Measurements from ENCODE around the gene SWAP70. TPM values are rescaled to one million over a fixed set of nuclear protein-coding genes. Genes with fewer than 3 reads are reported as not detected.

The SWAP70 gene
- total and polyA plus RNA-seq, 2 of the 8 experiments (the other 6 are each of a cell fraction or from before 2014, with no cell fraction given): 14.8 to 37.5 TPM

DNA sequence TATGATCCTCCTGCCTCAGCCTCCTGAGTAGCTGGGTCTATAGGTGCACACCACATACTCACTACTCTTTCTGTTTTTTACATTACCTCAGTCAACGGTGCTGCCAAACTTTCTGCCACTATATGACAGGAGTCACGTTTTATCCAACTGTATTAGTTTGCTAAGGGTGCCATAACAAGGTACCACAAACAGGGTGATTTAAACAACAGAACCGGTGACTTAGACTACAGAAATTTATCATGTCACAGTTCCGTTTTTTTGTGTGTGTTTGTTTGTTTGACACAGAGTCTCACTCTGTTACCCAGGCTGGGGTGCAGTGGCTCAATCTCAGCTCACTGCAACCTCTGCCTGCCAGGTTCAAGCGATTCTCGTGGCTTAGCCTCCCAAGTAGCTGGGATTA lies 6.3 kb upstream of the SWAP70 start:
- Histone ChIP-seq H3K9ac (replicated peaks in 1 of 4; ENCODE audit: extremely low read depth in 1 of 4, low read depth in 3 of 4, low read length in 3 of 4) (no peak overlapping the region), H3K4me3 (ENCODE audit: extremely low read depth in 1 of 4, insufficient read depth in 2 of 4, low read depth in 3 of 4, low read length in 4 of 4) (no peak overlapping the region), H4K20me1 (replicated peaks in 1 of 2; ENCODE audit: control insufficient read depth in 1 of 2, insufficient read depth in 2 of 2, low read length in 2 of 2) (no peaks in the 10 kb centered on the region), H2AK5ac (ENCODE audit: low read depth, low read length) (no peak overlapping the region), H2BK120ac (replicated peaks; ENCODE audit: low read depth, low read length) (no peak overlapping the region), H3K79me2 (ENCODE audit: control insufficient read depth in 1 of 2, insufficient read depth in 2 of 2, low read length in 2 of 2) (no peaks in the 10 kb centered on the region), H3K9me3 (ENCODE audit: insufficient read depth in 2 of 2, low read depth in 1 of 2, low read length in 1 of 2) (no peaks in the 10 kb centered on the region), H2BK20ac (ENCODE audit: low read length) (no peak overlapping the region), H3K14ac (ENCODE audit: insufficient read length) (no peak overlapping the region), H4K8ac (ENCODE audit: extremely low read depth, insufficient read depth, low read length) (no peak overlapping the region), H2AFZ (ENCODE audit: low read length) (no peak overlapping the region), H3K27ac (ENCODE audit: low read depth, low read length) (no peak overlapping the region), H3K56ac (replicated peaks; ENCODE audit: insufficient read length, low read depth, low read length) (no peak overlapping the region), H3K27me3 (replicated peaks in 1 of 4; ENCODE audit: control insufficient read depth in 3 of 4, extremely low read depth in 1 of 4, insufficient read depth in 3 of 4, low read length in 3 of 4) (no peaks in the 10 kb centered on the region), H3K4ac (replicated peaks; ENCODE audit: insufficient read length, low read depth, low read length) (no peak overlapping the region), H4K5ac (ENCODE audit: insufficient read length, low read depth, low read length) (no peak overlapping the region), H3K23me2 (ENCODE audit: low read depth, low read length) (no peaks in the 10 kb centered on the region), H3K18ac (ENCODE audit: extremely low read depth, low read length) (no peak overlapping the region), H3K4me2 (ENCODE audit: insufficient read depth in 1 of 2, low read depth in 2 of 2, low read length in 2 of 2) (no peak overlapping the region), H3K4me1 (replicated peaks in 1 of 4; ENCODE audit: control insufficient read depth in 3 of 4, insufficient read depth in 4 of 4, low read length in 3 of 4) (no peaks in the 10 kb centered on the region), H2BK12ac (ENCODE audit: low read depth, low read length) (no peak overlapping the region), H2BK15ac (ENCODE audit: low read length) (no peak overlapping the region), H2BK5ac (ENCODE audit: low read depth, low read length) (no peak overlapping the region), H3K23ac (ENCODE audit: insufficient read length) (no peak overlapping the region), H4K91ac (replicated peaks; ENCODE audit: insufficient read length, low read length) (no peak overlapping the region), H3K79me1 (ENCODE audit: low read depth, low read length) (no peaks in the 10 kb centered on the region), H3K36me3 (ENCODE audit: control insufficient read depth in 2 of 4, insufficient read depth in 4 of 4, low read length in 3 of 4) (no peaks in the 10 kb centered on the region)
- no peak for DNase-seq (ENCODE audit: low read depth in 1 of 2, low spot score in 2 of 2)
- POLR2A ChIA-PET (ENCODE audit: partially characterized antibody): interaction anchor here (0.6 kb wide), 1 partner anchor 67 kb away, joined by 5 read pairs; no protein-coding TSS in a partner anchor
- no peak for TF ChIP-seq BCL11A (IDR thresholded peaks at IDR 0.05; ENCODE audit: low read depth in 2 of 2, low read length in 2 of 2)
- no peak for TF ChIP-seq SRF (IDR thresholded peaks at IDR 0.05; ENCODE audit: low read depth, low read length)
- no peak for TF ChIP-seq KDM4A (IDR thresholded peaks at IDR 0.05; ENCODE audit: low read depth, low read length, severe bottlenecking)
- no peak for TF ChIP-seq GTF2F1 (IDR thresholded peaks at IDR 0.05; ENCODE audit: borderline replicate concordance, low read depth, low read length)
- TF ChIP-seq, protein P1, sequence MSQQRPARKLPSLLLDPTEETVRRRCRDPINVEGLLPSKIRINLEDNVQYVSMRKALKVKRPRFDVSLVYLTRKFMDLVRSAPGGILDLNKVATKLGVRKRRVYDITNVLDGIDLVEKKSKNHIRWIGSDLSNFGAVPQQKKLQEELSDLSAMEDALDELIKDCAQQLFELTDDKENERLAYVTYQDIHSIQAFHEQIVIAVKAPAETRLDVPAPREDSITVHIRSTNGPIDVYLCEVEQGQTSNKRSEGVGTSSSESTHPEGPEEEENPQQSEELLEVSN (IDR thresholded peaks at IDR 0.05): no peak
- TF ChIP-seq RNF2 (IDR thresholded peaks at IDR 0.05; ENCODE audit: borderline replicate concordance, low read depth, low read length, missing control alignments, poor library complexity, severe bottlenecking): no peak
- no peak for TF ChIP-seq CBX8 (IDR thresholded peaks at IDR 0.05; ENCODE audit: borderline replicate concordance, low read depth, low read length)
- no peak for TF ChIP-seq KDM5A (IDR thresholded peaks at IDR 0.05; ENCODE audit: low read length)
- no peak for TF ChIP-seq MAX (IDR thresholded peaks at IDR 0.05)
- 94% methylated on average over 6 of the region's 6 CpGs; no CpG with 5 or more reads in 1 of the 2 experiments for WGBS, 2 experiments (ENCODE audit: extremely low coverage in 1 of 2, insufficient coverage in 1 of 2, insufficient read length in 1 of 2, insufficient replicate concordance in 2 of 2, low coverage in 1 of 2, low lambda C conversion rate in 2 of 2, missing lambda C conversion rate in 1 of 2)
- CTCF ChIA-PET (ENCODE audit: partially characterized antibody): no interaction called here
- no peak for FAIRE-seq
